GM12801 (cell line): ENCODE results near the gene TUBE1.

Experiments
- CTCF ChIP-seq: IDR thresholded peaks from one replicate; pipeline ENCODE4 v1.5.1; 2011; ENCODE audit warnings: control low read depth; ENCODE audit not compliant: insufficient read length; ENCODE audit errors: extremely low read depth

TUBE1 gene

GRCh38 chr6:112087136-112087911 is at the start of gene TUBE1, which contains the start of gene FAM229B:
Gene TUBE1 (minus strand): TSS chr6:112087482. CDS start chr6:112087434, 48 bp downstream.
Gene FAM229B (plus strand): TSS chr6:112087591. CDS start chr6:112099284, 11,693 bp downstream.
- no peak for TF ChIP-seq CTCF

GRCh38 chr6:112130878-112131277 is 43.6 kb upstream of the TUBE1 start:
- TF ChIP-seq CTCF, result no peak

GRCh38 chr6:112128208-112128607 is 40.9 kb upstream of the TUBE1 start:
- no peak for TF ChIP-seq CTCF

GRCh38 chr6:112123982-112124381 is 36.7 kb upstream of the TUBE1 start:
- TF ChIP-seq CTCF, result no peak

GRCh38 chr6:112122756-112123155 is 35.5 kb upstream of the TUBE1 start:
- TF ChIP-seq CTCF, result no peak

GRCh38 chr6:112118034-112118433 is 30.8 kb upstream of the TUBE1 start:
- no peak for TF ChIP-seq CTCF

- TF ChIP-seq CTCF, result no peak
Observed at GRCh38 chr6:112117554-112117953, 30.3 kb upstream of the TUBE1 start.

- TF ChIP-seq CTCF, result no peak
Observed at GRCh38 chr6:112116221-112116620, 28.9 kb upstream of the TUBE1 start.
